Posterior cingulate gyrus (tissue), 11 donors: ENCODE data around the gene LRRK1.

Experiments
- DNase-seq, 10 donors: peaks; one replicate each; pipeline versions ENCODE4 v3.0.0 to v3.0.0-alpha.2; 2020 to 2021; ENCODE audit warnings: mixed read lengths in 3 of 10
- intact Hi-C: fragments of 100-400 bp; cut with DNase I; formaldehyde crosslinking; loops from one replicate; pipeline ENCODE4 v1.15.1; 2023

The LRRK1 gene

DNA sequence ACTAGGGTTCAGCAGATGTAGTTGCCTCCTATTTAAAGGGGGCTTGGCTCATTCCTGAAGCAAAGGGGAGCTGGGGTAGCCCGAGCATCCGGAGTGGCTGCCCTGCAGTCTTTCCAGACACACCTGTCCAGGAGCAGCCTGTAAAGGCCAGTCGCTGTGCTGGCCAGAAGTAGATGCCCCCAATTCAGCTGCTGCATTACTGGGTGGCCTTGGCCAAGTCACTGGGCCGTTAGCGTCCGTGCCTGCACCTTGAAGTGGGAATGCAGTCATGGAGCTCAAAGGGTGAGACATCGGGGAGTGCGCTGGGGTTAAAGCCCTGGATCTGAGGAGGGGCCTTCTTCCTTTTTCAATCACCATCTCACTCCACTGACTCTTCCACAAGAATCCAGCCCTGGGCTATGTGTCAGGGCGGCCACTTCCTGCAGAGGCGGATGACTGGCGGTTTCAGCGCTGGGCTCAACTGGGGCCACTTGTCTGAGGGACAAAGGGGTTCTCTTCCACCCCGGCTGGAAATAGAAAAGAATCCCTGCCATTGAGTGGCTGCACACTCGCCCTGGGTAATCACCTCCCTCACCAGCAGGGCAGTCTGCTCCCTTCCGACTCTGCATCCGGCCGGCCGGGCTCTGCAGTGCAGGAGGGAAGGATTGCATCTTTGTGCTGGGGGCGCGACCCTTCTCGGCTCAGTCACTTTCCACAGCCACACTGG lies 27.7 kb upstream of the LRRK1 start:
- intact Hi-C loops, result no loop called here
- peak in 5 of 10 donors; percentile 19 to 92 (median 54) for DNase-seq

DNA sequence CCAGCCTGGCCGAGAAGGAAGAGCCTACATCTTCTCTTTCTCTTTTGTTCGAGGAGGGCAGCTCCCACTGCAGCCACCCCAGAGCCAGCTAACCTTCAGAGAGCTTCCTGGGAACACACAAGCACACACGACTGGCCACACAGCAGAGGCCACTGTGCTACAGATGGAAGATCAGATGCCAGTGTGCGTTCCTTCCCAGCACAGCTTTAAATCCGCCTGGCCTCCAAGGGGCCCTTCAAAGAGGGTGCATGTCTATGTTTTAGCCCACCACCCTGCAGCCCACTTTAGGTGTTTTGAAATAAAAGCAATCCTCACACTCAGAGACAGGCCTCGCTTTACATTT lies 27.2 kb upstream of the LRRK1 start:
- intact Hi-C loops, result no loop called here
- no peak for DNase-seq

DNA sequence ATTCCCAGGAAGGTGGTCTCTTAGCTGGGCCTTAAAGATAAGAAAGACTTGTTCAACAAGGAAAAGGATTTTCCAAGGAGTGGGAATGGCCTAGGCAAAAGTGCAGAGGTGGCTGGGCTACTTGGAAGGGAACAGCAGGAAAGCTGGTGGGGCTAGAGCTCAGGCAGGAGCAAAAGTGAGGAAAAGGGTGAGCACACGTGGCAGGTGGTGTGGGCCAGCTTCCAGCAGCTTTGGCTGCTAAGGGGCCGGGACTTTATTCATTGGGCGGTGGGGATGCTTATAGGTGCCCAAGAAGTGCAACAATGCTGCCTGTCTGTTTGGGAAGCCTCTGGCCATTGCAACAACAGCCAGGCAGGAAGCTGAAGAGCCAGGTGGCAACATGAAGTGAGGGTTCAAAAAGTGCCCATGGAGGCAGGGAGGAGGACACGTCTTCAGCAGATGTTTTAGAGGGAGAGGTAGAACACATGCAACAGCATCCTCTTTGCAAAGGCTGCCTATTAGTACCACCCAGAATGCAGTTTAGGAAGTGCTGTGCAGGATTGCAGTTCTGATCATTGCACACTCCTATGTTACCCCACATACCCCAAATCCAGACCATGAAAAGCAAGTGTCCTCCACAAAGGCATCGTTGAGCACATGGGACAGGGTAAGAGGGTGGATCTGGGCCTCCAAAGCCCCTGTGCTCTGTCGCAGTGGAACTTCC lies 25.7 kb upstream of the LRRK1 start:
- intact Hi-C loops, result no loop called here

DNA sequence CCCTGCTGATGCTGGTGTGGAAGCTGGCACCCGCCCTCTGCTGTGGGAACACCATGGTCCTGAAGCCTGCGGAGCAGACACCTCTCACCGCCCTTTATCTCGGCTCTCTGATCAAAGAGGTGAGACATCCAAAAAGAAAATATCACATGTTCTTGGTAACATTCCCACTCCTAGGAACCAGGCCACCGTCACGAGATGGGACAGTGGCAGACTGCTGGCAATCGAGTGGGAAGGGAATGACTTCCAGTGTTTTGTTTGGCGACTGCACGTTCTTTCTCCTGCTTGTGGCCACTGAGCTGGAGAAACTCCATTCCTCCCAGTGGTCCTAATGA lies 25.2 kb upstream of the LRRK1 start:
- intact Hi-C loops, result no loop called here
- no peak for DNase-seq

More for the DNA sequence above, 25.7 kb upstream of the LRRK1 start:
- no peak for DNase-seq

DNA sequence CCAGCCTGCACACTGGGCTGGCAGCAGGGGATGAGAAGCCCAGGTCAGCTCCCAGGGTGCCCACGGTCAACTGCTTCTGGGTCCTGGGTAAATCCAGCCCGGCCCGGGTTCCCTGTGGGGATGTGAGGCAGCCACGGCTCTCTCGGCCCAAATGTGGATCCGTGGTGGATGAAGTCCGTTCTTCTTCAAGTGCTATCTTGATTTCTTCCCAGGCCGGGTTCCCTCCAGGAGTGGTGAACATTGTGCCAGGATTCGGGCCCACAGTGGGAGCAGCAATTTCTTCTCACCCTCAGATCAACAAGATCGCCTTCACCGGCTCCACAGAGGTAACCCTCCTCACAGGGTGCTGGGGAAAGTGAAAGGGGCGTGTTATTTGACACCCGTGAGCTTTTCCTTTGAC lies 23.4 kb upstream of the LRRK1 start:
- intact Hi-C loops, result no loop called here
- no peak for DNase-seq

DNA sequence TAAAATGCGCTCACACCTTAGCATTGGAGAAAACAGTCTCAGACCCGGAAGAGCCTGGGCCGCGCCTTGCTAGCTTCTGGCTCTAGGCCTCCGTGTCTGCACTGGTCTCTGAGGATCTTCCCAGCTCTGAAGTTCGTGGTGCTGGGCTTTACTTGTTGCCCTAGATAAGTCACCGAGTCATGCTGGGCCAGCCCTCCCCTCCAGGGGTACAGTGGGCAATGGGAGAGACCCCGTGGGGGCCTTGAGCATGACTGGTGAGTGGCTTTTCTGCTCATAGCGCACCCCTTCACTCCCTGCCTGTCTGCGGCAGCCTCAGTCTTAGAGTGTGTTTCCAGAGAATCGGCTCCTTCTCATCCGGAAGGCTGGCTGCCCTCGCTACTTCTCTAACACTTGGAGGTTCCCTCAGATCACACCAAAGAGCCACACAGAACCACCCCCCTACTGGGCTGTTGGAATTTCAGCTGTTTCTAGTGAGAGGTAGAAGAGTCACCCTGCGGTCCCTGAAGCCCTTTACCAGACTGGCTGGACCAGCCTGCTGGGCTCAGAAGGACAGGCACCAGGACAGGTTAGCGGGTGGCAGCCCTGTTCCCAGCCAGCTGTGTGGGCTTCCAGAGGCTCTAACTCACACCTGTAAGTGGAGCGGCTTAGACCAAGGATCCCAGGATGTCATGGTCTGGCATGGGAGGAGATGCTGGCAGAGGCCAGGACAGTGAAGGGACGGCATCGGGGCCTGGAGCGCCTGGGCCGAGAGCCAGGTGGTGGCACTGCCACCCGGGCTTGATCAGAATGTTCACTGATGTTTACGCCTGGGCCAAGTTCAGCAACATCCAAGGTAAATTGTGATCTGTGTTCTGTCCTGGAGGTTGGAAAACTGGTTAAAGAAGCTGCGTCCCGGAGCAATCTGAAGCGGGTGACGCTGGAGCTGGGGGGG lies 21.7 kb upstream of the LRRK1 start:
- no peak for DNase-seq
- intact Hi-C loops, result no loop called here

DNA sequence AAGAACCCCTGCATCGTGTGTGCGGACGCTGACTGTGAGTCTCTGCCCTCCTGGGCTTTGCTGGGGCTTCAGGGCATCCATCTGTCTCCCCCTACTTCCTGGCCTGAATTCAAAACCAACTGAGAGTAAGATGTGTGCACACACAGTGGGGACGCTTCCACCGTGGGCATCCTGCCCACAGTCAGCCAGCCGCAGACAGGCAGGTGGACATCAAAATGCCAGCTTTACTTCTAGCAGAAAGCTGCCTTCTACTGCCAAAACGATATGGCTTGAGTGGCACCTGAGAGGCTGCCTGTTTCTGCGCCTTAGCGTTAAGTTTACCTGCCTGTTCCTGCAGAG lies 21.0 kb upstream of the LRRK1 start:
- intact Hi-C loops, result no loop called here
- no peak for DNase-seq

DNA sequence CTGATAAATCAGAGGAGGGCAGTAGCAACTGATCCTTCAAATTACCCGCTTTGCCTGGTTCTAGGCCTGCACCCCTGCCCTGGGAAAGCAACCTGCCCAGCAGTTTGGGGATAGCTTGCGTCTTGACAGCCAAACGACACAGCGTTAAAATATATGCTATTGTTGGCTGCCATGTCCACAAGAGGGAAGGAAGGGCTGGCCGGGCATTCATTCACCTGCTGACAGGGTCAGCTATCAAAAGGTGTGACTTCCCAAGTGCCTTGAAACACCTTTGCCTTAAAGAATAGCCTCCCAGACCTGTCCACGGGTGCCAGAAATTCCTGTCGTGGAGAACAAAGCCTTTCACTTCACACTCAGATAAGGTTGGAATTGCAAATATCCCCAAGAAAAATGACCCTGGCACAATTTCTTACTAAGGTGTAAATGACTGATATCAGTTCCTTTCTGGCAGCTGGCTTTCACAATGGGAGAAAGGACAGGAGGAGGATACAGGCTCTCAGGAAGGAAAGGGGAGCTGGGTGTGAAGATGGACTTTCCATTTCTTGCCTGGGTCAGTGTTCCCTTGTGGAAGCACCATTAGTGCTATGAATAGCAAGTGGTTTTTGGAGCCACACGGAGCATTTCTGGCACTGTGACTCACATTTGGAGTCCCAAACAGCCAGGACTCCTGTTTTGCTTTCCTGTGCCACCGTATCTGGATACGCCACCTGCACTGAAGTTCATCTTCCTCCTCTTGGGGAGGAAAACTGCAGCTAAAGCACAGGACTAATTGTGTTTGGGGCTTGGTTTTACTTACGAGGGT lies 20.3 kb upstream of the LRRK1 start:
- intact Hi-C loops, result no loop called here
- no peak for DNase-seq

DNA sequence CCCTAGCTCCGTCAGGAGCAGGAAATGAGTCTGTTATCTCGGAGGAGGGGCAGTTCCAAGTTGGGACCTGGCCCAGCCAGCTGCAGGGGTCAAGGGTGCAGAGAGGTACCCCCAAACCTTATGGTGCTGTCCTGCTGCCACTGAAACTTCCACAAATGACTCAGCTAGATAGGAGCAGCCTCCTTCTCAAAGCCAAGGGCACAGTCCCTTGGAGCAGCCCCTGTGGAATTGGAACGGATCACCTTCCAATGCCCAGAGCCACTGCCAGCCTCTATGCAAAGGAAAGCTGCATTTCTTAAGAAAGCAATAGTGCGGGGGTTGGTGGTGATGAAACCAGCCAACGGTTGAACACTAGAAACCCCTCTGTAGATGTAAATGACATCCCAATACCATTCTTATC lies 19.6 kb upstream of the LRRK1 start:
- DNase-seq, result no peak
- intact Hi-C loops, result no loop called here

DNA sequence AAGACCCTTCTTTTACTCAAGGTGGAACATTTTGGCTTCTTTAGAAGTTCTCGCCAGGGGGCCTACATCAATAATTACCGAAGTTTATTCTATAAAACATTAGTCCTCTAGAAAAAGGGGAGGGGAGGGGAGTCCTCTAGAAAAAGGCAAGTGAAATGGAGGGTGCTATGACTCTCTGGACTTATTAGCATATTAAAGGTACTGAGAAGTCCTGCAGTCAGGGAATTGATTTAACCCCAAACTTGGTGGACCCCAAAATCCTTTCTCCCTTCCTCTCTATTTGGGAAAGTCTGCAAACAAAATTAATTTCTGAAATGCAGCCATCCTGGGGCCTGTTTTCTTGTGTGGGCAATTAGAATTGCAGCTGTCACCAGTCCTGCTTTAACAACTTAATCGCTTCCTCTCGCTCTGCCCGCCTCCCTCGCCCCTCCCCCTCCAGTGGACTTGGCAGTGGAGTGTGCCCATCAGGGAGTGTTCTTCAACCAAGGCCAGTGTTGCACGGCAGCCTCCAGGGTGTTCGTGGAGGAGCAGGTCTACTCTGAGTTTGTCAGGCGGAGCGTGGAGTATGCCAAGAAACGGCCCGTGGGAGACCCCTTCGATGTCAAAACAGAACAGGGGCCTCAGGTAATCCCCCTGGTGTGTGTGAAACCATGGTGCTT lies 18.9 kb upstream of the LRRK1 start:
- DNase-seq, result no peak
- intact Hi-C loops, result no loop called here

DNA sequence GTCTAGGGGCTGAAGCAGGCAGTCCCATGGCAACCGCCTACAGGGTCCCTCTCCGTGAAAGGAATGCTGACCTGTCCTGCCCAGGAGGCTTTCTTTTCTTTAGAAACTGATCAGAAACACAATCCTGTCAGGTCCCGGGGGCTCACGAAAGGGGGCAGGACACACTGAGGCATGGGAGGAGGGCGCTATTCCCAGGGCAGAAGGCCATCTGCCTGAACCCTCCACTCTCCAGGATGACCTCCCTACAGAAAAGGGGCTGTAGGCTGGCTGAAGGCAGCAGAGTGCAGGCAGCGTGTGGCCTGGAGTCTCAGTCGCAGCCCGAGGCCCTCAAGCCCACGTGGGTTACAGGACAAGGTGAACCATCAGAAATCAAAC lies 18.4 kb upstream of the LRRK1 start:
- no peak for DNase-seq
- intact Hi-C loops, result no loop called here

DNA sequence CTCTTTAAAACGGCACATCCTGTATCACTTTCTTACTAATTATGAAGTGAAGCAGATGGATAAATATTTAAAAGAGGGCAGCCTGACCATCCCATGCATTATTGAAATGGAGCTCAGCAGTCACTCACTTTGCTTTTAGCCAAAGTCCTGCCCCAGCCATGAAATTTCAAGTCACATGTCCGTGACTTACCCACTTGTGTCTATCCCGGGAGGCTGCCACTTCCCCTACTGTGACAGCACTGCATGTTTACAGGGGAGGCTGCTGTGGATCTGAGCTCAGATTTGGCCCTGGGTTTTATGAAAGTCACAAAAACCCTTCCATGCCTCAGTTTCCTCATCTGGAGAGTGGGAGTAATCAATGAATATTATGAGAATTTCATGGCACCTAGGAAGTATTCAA lies 17.9 kb upstream of the LRRK1 start:
- no peak for DNase-seq
- intact Hi-C loops, result no loop called here

DNA sequence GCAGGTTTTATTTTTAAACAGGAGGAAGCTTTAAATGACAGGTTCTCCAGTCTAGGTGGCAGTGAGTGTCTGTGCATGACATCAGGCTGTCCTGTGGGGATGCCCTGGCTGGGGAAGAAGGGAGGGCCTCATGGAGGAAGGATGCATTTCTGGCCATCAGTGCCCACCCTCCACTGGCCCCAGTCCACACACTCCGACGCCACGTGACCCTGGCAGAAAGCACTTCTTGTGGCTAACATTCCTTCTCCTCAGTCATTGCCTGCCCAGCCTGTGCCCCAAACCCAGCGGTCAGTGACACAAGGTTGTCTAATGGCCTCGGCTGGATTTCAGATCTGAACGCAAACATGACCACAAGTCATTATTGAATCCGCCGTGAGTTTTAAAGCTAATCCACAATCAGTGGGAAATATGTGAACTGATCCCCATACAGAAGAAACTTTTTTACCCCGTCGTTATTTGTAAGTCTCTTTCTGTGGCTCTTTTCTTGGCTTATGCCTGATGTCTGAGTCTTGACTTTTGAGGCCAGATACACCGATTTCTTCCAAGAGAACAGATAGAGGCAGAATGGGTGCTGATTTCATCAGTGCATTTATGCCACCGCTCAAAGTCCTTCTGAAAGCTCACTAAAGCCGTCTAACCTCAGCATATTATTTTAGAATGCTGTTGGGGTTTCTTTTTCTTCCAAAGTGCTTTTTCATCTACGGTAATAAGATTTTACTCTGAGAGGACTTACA lies 17.3 kb upstream of the LRRK1 start:
- DNase-seq, result no peak
- intact Hi-C loops, result no loop called here

DNA sequence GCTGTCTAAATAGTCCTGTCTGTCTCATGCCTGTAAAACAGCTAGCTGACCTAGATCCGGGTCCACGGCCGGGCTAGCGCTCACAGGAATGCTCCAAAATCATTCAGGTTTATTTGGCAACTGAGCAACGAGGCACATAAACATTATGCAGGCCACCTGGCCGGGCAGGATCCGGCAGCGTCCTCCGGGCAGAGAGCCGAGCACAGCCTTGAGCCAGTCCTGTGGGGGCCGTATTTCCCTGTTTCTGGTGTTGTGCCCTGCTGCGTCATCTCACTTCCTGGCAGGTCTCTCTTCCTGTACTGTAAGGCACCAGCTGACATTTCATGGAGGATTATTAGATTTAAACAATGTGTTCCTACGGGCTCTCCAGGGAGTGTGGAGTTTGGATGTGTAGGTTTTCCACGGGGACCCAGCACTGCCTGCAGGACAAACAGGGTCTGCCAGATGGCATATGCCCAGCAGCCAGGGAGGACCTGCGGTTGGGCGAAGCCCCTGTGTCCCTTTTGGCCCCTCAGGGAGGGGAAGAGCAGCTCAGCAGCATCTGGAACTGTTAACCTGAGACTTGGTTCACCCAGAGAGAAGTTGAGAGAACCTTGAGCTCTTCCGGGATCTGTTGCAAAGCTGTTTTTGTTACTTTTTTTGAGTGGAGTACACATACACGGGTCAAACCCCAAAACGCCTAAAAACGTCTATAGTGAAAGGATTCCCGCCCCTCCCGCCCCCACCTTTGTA lies 16.6 kb upstream of the LRRK1 start:
- DNase-seq, result peak in 2 of 10 donors; percentile 67 to 87
- intact Hi-C loops, result no loop called here

DNA sequence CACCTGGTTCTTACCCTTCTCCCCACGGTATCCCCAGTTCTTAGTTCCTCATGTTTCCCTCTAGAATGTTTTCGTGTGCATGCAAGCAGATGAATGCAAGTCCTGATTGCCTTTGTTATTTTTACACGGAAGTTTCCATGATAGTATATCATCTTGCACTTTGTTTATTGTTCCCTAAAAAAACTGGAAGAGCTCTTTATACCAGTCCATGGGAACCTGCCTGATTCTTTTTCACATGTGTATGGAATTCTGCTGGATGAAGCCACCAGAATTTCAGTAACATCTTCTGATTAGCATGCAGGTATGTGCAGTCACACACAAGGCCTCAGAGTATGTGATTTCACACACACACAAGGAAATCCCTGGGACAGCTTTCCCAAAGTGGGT lies 16.0 kb upstream of the LRRK1 start:
- DNase-seq, result no peak
- intact Hi-C loops, result no loop called here

DNA sequence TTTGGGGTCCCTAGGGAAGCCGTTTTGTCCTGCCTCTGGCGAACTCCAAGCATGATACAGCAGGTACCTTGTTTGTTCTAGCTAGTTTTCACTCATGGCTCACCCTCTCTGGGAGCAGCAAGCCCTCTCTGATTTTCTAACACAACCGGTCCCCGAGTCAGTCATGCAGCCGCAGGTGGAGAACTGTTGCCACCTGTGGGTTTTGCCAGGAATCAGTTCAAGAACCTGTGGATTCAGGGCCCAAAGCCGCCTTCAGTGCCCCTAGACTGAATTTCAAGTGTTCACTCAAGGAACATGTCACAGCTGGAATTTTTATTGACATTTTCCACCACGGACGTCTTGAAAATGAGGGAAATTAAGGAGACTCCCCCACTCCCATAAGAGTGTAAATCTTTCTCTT lies 13.3 kb upstream of the LRRK1 start:
- DNase-seq, result no peak
- intact Hi-C loops, result no loop called here

DNA sequence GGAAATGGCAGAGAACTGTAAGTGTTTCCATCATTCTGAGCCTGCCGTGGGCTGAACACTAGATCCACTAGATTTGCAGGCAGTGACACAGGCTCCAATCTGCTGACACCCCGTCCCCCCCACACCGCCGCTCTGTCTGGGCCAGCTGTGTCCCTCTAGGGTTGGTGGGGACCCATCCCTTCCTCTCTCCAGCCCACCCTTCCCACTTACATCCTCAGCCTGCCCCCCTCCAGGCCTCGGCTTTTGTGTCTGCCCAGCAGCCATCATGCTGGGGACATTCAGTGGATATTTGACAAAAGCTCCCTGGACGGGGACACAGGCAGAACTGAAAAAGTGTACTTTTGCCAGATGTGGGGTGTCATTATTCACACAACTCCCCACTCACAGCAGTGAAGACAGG lies 10.7 kb upstream of the LRRK1 start:
- DNase-seq, result no peak
- intact Hi-C loops, result no loop called here

DNA sequence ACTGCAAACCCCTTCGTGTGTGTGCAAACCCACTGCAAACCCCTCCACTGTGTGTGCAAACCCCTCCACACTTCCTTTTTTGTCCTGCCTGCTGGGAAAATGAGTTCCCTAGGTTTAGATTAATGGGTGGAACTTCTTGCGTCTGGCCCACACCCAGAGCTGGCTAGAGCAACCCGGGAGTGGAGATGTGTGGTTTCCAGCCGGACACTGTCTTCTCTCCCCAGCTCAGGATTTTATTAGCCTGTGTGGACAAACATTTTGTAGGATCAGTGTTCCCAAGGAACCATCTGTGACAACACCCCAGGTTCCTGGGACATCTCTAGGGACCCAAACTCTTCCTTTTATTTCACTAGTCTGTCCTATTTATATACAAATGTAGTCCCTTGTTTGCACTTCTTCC lies 9.6 kb upstream of the LRRK1 start:
- DNase-seq, result no peak
- intact Hi-C loops, result no loop called here
